ENCODE results near the gene BCL3. TPM values are rescaled to one million over a fixed set of nuclear protein-coding genes. Genes with fewer than 3 reads are reported as not detected.
A peak's percentile ranks its signal among the peaks of the same experiment; 100 is the strongest.

BCL3 gene
- total RNA-seq, 4 donors from 2014 or later, result 12.2 to 113 (median 46.2) TPM

DNA sequence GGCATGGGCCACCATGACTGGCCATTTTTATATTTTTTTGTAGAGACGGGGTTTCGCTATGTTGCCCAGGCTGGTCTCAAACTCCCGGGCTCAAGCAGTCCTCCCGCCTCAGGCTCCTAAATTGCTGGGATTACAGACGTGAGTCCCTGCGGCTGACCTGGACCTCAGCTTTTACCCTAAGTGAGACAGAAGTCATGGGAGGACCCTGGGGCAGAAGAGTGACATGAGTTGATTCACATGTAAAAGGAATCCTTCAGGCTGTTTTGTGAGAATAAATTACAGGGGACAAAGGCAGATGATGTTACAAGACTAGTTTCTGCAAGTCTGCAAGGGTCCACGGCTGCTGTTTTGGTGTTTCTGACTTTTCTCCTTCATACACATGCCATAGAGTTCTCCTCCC, 57.8 kb downstream of the BCL3 start:
- ATAC-seq (ENCODE audit: low FRiP score) (no peak), DNase-seq (ENCODE audit: low spot score) (no peak)
- no peak for TF ChIP-seq CTCF (IDR thresholded peaks at IDR 0.05)

GRCh38 chr19:44807162-44807561, 58.7 kb downstream of the BCL3 start:
- ATAC-seq (ENCODE audit: low FRiP score) (peak; percentile 19), DNase-seq (ENCODE audit: low spot score) (no peak)
- TF ChIP-seq CTCF (IDR thresholded peaks at IDR 0.05), result no peak

DNA sequence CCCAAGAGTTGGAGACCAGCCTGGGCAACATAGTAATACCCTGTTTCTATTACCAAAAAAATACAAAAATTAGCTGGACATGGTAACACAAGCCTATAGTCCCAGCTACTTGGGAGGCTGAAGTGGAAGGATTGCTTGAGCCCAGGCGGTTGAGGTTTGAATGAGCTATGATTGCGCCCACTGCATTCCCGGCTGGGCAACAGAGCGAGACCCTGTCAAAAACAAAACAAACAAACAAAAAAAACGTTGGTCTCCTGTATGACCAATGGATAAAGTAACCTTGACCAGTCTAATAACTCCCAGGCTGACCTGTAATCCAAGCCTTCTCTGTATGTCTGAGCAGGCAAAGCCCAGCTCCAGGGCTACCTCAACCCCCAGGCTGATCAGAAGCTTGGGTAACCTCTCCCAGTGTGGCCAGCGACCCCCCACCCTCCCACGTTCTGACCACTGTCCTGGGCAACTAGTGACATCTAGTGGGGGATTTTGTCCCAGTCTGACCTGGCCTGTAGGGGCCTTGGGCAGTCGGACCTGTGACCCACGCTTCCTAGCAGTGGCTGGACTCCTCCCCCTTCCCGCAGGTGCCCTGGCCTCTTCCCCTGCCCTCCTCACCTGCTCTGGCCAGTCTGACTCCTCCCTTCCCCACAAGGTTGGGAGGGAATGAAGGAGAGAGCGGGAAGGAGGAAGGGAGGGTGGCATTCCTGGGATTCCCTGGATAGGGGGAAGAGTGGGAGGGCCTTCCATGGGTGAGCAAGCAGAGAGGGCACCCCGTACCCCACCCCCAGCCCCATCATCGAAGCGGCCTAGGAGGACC, 59.3 kb downstream of the BCL3 start:
- TF ChIP-seq CTCF (IDR thresholded peaks at IDR 0.05), result no peak
- ATAC-seq (ENCODE audit: low FRiP score) (peak; percentile 66), DNase-seq (ENCODE audit: low spot score) (no peak)

GRCh38 chr19:44808463-44809371, 60.2 kb downstream of the BCL3 start, which contains the start of gene BCAM:
Gene BCAM (plus strand): TSS chr19:44809103. CDS start chr19:44809125, 22 bp downstream.
- ATAC-seq (ENCODE audit: low FRiP score), result peak; percentile 91
- peak; percentile 58 for DNase-seq (ENCODE audit: low spot score)
- TF ChIP-seq CTCF (IDR thresholded peaks at IDR 0.05), result no peak

Small RNA genes within 50 kb of the gene (small RNA-seq; reads per million reads assigned to genes)
- not detected for gene RF00156
- gene RF00285, result not detected

Other genes with a start within 250 kb of the BCL3 start
- gene ZNF180, start 248.2 kb upstream of the BCL3 start, total RNA-seq, result 10 to 100 TPM in 1 of 4 donors, 1 to 10 TPM in 3; 4.8 to 14.5 (median 7.3) TPM
- not detected for gene CEACAM20, start 219.0 kb upstream of the BCL3 start, total RNA-seq
- not detected for gene IGSF23, start 135.1 kb upstream of the BCL3 start, total RNA-seq
- 10 to 100 TPM; 17.0 to 93.9 (median 28.6) TPM for gene PVR, start 104.8 kb upstream of the BCL3 start, total RNA-seq
- 1 to 10 TPM; 2.1 to 6.8 (median 3.8) TPM for gene CEACAM19, start 77.2 kb upstream of the BCL3 start, total RNA-seq
- not detected for gene CEACAM16, start 49.6 kb upstream of the BCL3 start, total RNA-seq
- gene CBLC, start 29.2 kb downstream of the BCL3 start, total RNA-seq, result under 1 TPM in 1 of 4 donors, not detected in 3; 0.46 TPM
- gene BCAM, start 60.4 kb downstream of the BCL3 start, total RNA-seq, result 10 to 100 TPM; 37.0 to 55.0 (median 43.0) TPM
- 100 to 1,000 TPM in 2 of 4 donors, 10 to 100 TPM in 2; 58.6 to 129 (median 90.2) TPM for gene NECTIN2, start 97.6 kb downstream of the BCL3 start, total RNA-seq
- gene TOMM40, start 142.5 kb downstream of the BCL3 start, total RNA-seq, result 100 to 1,000 TPM in 1 of 4 donors, 10 to 100 TPM in 3; 37.2 to 121 (median 44.2) TPM
- gene APOE, start 157.1 kb downstream of the BCL3 start, total RNA-seq, result 100 to 1,000 TPM; 248 to 920 (median 429) TPM
- gene APOC1, start 165.9 kb downstream of the BCL3 start, total RNA-seq, result 100 to 1,000 TPM in 1 of 4 donors, 10 to 100 TPM in 3; 12.3 to 121 (median 21.8) TPM
- not detected for gene APOC4, start 193.5 kb downstream of the BCL3 start, total RNA-seq
- gene APOC2, start 197.3 kb downstream of the BCL3 start, total RNA-seq, result 1 to 10 TPM in 2 of 4 donors, not detected in 2; 1.9 to 9.0 TPM
- 10 to 100 TPM; 58.8 to 77.5 (median 70.2) TPM for gene CLPTM1, start 206.7 kb downstream of the BCL3 start, total RNA-seq